A673 (cell line): ENCODE measurements around the gene ARHGEF33.

Experiments
- EZH2 ChIP-seq: fragments of 200-600 bp; sonication (generic); IDR thresholded peaks from 2 replicates; pipeline ENCODE4 v1.6.1; 2017; ENCODE audit warnings: borderline replicate concordance, low read depth, mild to moderate bottlenecking, mixed read lengths, antibody characterized with exemption, low read length; ENCODE audit not compliant: poor library complexity, severe bottlenecking
- TF ChIP-seq, protein P1 (sequence below): fragments of 300-800, 200-600 bp; sonication (generic); conservative IDR thresholded peaks from 2 replicates; pipeline ENCODE4 v1.5.1; 2017; ENCODE audit warnings: low read depth, mild to moderate bottlenecking, antibody characterized with exemption, low read length, moderate library complexity, mixed read lengths

DNA sequence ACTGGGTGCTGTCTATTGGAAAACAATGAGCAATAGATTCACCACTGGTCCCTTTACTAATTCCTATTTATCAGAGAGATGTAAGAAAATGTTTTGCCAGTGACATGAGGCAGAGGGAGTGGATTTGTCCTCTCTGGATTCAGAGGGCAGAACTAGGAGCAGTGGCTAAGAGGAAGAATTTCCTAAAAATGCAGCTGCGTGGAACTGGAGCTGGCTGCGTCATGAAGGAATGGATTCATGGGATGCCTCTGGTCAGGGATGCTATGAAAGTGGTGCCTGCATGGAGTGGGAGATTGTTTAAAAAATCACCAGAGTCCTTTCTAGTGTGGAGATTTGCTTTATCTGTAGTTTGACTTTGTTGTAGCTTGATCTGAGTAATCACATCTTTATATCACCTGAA lies 78.3 kb downstream of the ARHGEF33 start:
- TF ChIP-seq, protein P1, sequence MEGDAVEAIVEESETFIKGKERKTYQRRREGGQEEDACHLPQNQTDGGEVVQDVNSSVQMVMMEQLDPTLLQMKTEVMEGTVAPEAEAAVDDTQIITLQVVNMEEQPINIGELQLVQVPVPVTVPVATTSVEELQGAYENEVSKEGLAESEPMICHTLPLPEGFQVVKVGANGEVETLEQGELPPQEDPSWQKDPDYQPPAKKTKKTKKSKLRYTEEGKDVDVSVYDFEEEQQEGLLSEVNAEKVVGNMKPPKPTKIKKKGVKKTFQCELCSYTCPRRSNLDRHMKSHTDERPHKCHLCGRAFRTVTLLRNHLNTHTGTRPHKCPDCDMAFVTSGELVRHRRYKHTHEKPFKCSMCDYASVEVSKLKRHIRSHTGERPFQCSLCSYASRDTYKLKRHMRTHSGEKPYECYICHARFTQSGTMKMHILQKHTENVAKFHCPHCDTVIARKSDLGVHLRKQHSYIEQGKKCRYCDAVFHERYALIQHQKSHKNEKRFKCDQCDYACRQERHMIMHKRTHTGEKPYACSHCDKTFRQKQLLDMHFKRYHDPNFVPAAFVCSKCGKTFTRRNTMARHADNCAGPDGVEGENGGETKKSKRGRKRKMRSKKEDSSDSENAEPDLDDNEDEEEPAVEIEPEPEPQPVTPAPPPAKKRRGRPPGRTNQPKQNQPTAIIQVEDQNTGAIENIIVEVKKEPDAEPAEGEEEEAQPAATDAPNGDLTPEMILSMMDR: no peak
- no peak for TF ChIP-seq EZH2
